Lung (tissue), 12 donors: ENCODE results near the gene CPNE6. TPM values are rescaled to one million over a fixed set of nuclear protein-coding genes. Genes with fewer than 3 reads are reported as not detected.

Source experiments
- ATAC-seq: fragments of 200-7000 bp; cut with Tn5 transposase; one replicate; pipeline ENCODE4 v1.9.1; 2020; ENCODE audit warnings: moderate number of reproducible peaks; ENCODE audit not compliant: insufficient read depth, low FRiP score
- DNase-seq, 3 donors: peaks; one replicate each; pipeline ENCODE4 v3.0.0-alpha.2; 2013 to 2017
- H3K27ac ChIP-seq, 2 donors: one replicate each; pipeline ENCODE4 v1.5.1; 2013; ENCODE audit warnings: mild to moderate bottlenecking in 2 of 2, moderate library complexity in 2 of 2, control low read depth in 1 of 2, inconsistent platforms in 1 of 2, low read depth in 1 of 2, low read length in 1 of 2
- H3K27me3 ChIP-seq, 3 donors: one replicate each; pipeline ENCODE4 v1.5.1; 2013; ENCODE audit warnings: low read length in 2 of 3; ENCODE audit not compliant: control insufficient read depth in 3 of 3, insufficient read depth in 3 of 3
- H3K36me3 ChIP-seq, 4 donors: one replicate each; pipeline ENCODE4 v1.5.1; 2013; ENCODE audit warnings: low read length in 4 of 4, mild to moderate bottlenecking in 1 of 4, moderate library complexity in 1 of 4; ENCODE audit not compliant: control insufficient read depth in 4 of 4, insufficient read depth in 4 of 4
- H3K4me1 ChIP-seq, 5 donors: one replicate each; pipeline ENCODE4 v1.5.1; 2013; ENCODE audit warnings: low read length in 5 of 5, mild to moderate bottlenecking in 2 of 5, moderate library complexity in 1 of 5; ENCODE audit not compliant: control insufficient read depth in 5 of 5, insufficient read depth in 5 of 5
- H3K4me3 ChIP-seq: one replicate; pipeline ENCODE4 v1.5.1; 2013; ENCODE audit warnings: mild to moderate bottlenecking, control low read depth, moderate library complexity
- H3K9ac ChIP-seq, 2 donors: one replicate each; pipeline ENCODE4 v1.5.1; 2013; ENCODE audit warnings: low read length in 2 of 2, control low read depth in 1 of 2; ENCODE audit not compliant: insufficient read depth in 1 of 2
- H3K9me3 ChIP-seq, 4 donors: one replicate each; pipeline ENCODE4 v1.5.1; 2013; ENCODE audit warnings: low read length in 3 of 4, mild to moderate bottlenecking in 1 of 4, moderate library complexity in 1 of 4; ENCODE audit not compliant: control insufficient read depth in 4 of 4, insufficient read depth in 3 of 4
- CTCF ChIP-seq: IDR thresholded peaks from 2 replicates; pipeline ENCODE4 v1.5.1; 2012; ENCODE audit warnings: mild to moderate bottlenecking; ENCODE audit errors: control extremely low read depth, extremely low read depth
- WGBS, 2 donors: extraction: QIAGEN DNeasy Blood & Tissue Kit; methylation state at CpG; one replicate each; pipeline ENCODE4 v1.1.7; 2013; 5-methylcytosine and 5-hydroxymethylcytosine counted together
- polyA plus RNA-seq, 2 donors: library from polyadenylated mRNA; stranded (reverse); fragments of 200-250 nt; gene quantifications; one replicate each; pipeline ENCODE4 v1.2.1, GENCODE V29; 2013
- total RNA-seq, 2 donors: library from RNA; depleted of rRNA in 1 of 2; stranded (reverse); fragments of >200 nt in 1 of 2; gene quantifications; one replicate each; pipeline ENCODE4 v1.2.1, GENCODE V29; 2014 to 2021
- donor health status: control.
- donor health status: control.
- donor health status: Bipolar disorder and iron deficiency.
- donor health status: healthy.
- donor health status: DM: yes; HTN: yes; CAD: no.

The CPNE6 gene
- total and polyA plus RNA-seq, 4 donors, result not detected

GRCh38 chr14:24072881-24073877 is 1.8 kb downstream of the CPNE6 start:
- H3K9me3 ChIP-seq, result no peaks in the 10 kb centered on the region
- no peak overlapping the region for H3K4me3 ChIP-seq
- no peaks in the 10 kb centered on the region for H3K36me3 ChIP-seq
- H3K9ac ChIP-seq, result no peak overlapping the region
- 85 to 92% methylated on average over 26 of the region's 26 CpGs for WGBS, 2 donors
- H3K4me1 ChIP-seq, result no peaks in the 10 kb centered on the region
- no peak for DNase-seq
- peaks cover 0 to 8% (median 0%) of the 10 kb centered on the region in 3 donors for H3K27me3 ChIP-seq
- ATAC-seq, result no peak
- H3K27ac ChIP-seq, result no peak overlapping the region
- no peak for TF ChIP-seq CTCF

GRCh38 chr14:24074625-24075484 is 3.5 kb downstream of the CPNE6 start:
- no peaks in the 10 kb centered on the region for H3K9me3 ChIP-seq
- no peak overlapping the region for H3K27ac ChIP-seq
- H3K4me3 ChIP-seq, result no peak overlapping the region
- no peaks in the 10 kb centered on the region for H3K4me1 ChIP-seq
- ATAC-seq, result no peak
- no peak for DNase-seq
- TF ChIP-seq CTCF, result no peak
- H3K27me3 ChIP-seq, result peaks cover 0 to 13% (median 10%) of the 10 kb centered on the region in 3 donors
- WGBS, 2 donors, result 80 to 85% methylated on average over 11 of the region's 11 CpGs
- H3K9ac ChIP-seq, result no peak overlapping the region
- no peaks in the 10 kb centered on the region for H3K36me3 ChIP-seq

- 66 to 69% methylated on average over 11 of the region's 11 CpGs for WGBS, 2 donors
- Histone ChIP-seq H3K36me3 (no peaks in the 10 kb centered on the region), H3K27me3 (peaks cover 0 to 15% (median 12%) of the 10 kb centered on the region in 3 donors), H3K9ac (no peak overlapping the region), H3K9me3 (no peaks in the 10 kb centered on the region), H3K4me1 (peaks cover 0 to 3% (median under 1%) of the 10 kb centered on the region in 5 donors), H3K4me3 (no peak overlapping the region), H3K27ac (no peak overlapping the region)
- ATAC-seq (no peak), DNase-seq (no peak)
- no peak for TF ChIP-seq CTCF
Observed at GRCh38 chr14:24075485-24076301, 4.3 kb downstream of the CPNE6 start.
